ENCODE measurements around the gene HSFX2. TPM values are rescaled to one million over a fixed set of nuclear protein-coding genes. Genes with fewer than 3 reads are reported as not detected.
"Not testable (repeated sequence)": the region's sequence is repeated elsewhere in the genome, so short reads cannot be mapped to it uniquely, and the experiment has no call there.

HSFX2 gene
- total and polyA plus RNA-seq, 8 donors, result 0.16 to 1.3 (median 0.31) TPM; not detected in 3

GRCh38 chrX:149546962-149547361 is 48.2 kb downstream of the HSFX2 start:
- intact Hi-C loops (cut with DNase I); H3K36me3 ChIP-seq; ATAC-seq; H3K27me3 ChIP-seq; DNase-seq; H3K4me1 ChIP-seq; H3K9me3 ChIP-seq; H3K27ac ChIP-seq; H3K4me3 ChIP-seq: not testable (repeated sequence)
- 67 to 100% methylated on average over 1 of the region's 1 CpG for WGBS, 2 donors
- peak; percentile 32 for FAIRE-seq

- H3K36me3 ChIP-seq; H3K9me3 ChIP-seq; H3K4me3 ChIP-seq; H3K27ac ChIP-seq; intact Hi-C loops (cut with DNase I); H3K4me1 ChIP-seq; H3K27me3 ChIP-seq; FAIRE-seq; DNase-seq; ATAC-seq: not testable (repeated sequence)
- 65 to 84% methylated on average over 17 to 21 of the region's 29 CpGs for WGBS, 2 donors
Observed at GRCh38 chrX:149545545-149546543, 49.3 kb downstream of the HSFX2 start.

Other genes with a start within 250 kb of the HSFX2 start
- 10 to 100 TPM; 15.7 to 36.6 (median 25.5) TPM for gene IDS, start 90.0 kb downstream of the HSFX2 start, total RNA-seq
- 10 to 100 TPM; 16.6 to 50.2 TPM for gene IDS, start 90.0 kb downstream of the HSFX2 start, polyA plus RNA-seq
- gene EOLA1, start 54.3 kb downstream of the HSFX2 start, total RNA-seq, result 10 to 100 TPM; 11.0 to 13.9 (median 11.6) TPM
- 10 to 100 TPM; 11.6 to 19.1 TPM for gene EOLA1, start 54.3 kb downstream of the HSFX2 start, polyA plus RNA-seq
- gene HSFX3, start 45.4 kb downstream of the HSFX2 start, total RNA-seq, result not detected
- not detected for gene HSFX3, start 45.4 kb downstream of the HSFX2 start, polyA plus RNA-seq
- not detected for gene MAGEA9B, start 7.9 kb downstream of the HSFX2 start, total RNA-seq
- gene MAGEA9B, start 7.9 kb downstream of the HSFX2 start, polyA plus RNA-seq, result not detected
- 10 to 100 TPM in 2 of 6 donors, 1 to 10 TPM in 4; 5.1 to 13.7 (median 9.0) TPM for gene TMEM185A, start 36.5 kb upstream of the HSFX2 start, total RNA-seq
- 1 to 10 TPM; 6.2 to 9.8 TPM for gene TMEM185A, start 36.5 kb upstream of the HSFX2 start, polyA plus RNA-seq
- gene MAGEA11, start 116.7 kb upstream of the HSFX2 start, total RNA-seq, result not detected
- gene MAGEA11, start 116.7 kb upstream of the HSFX2 start, polyA plus RNA-seq, result not detected
- gene HSFX1, start 178.8 kb upstream of the HSFX2 start, total RNA-seq, result 1 to 10 TPM in 1 of 6 donors, under 1 TPM in 5; 0.25 to 1.2 (median 0.58) TPM
- gene HSFX1, start 178.8 kb upstream of the HSFX2 start, polyA plus RNA-seq, result under 1 TPM; 0.38 to 0.68 TPM
- not detected for gene MAGEA9, start 186.6 kb upstream of the HSFX2 start, total RNA-seq
- gene MAGEA9, start 186.6 kb upstream of the HSFX2 start, polyA plus RNA-seq, result not detected